Panc1 (cell line): ENCODE data around the gene PKMYT1. TPM values are rescaled to one million over a fixed set of nuclear protein-coding genes. Genes with fewer than 3 reads are reported as not detected.

Experiments used
- ATAC-seq: fragments of 200-7000 bp; cut with Tn5 transposase; 2 replicates; pipeline ENCODE4 v1.9.1; 2020; ENCODE audit warnings: mild to moderate bottlenecking, moderate library complexity
- BruUV-seq: library from RNA; stranded (reverse); fragments of 400-500 nt; replicated peaks from 2 replicates; lab custom pipeline; 2021; lab: Mats Ljungman, UMichigan
- CTCF ChIA-PET: fragments of 300-600 bp; sonication (Branson Sonifier 250); formaldehyde crosslinking; loops from one replicate; lab custom pipeline; 2022; ENCODE audit warnings: antibody characterized with exemption; lab: Charles Lee
- POLR2A ChIA-PET: fragments of 300-600 bp; sonication (Branson Sonifier 250); formaldehyde crosslinking; loops from one replicate; lab custom pipeline; 2022; ENCODE audit warnings: antibody characterized with exemption; lab: Charles Lee
- DNase-seq: peaks from one replicate; pipeline ENCODE4 v3.0.0-alpha.2; 2010; ENCODE audit warnings: low read depth, low spot score
- H3K27ac ChIP-seq: 2 replicates; pipeline ENCODE4 v1.5.1; 2011; ENCODE audit warnings: mild to moderate bottlenecking, low read length, inconsistent platforms
- H3K27me3 ChIP-seq: fragments of 200-500 bp; sonication (Bioruptor generic); 2 replicates; pipeline ENCODE4 v1.6.0; 2014; ENCODE audit warnings: low read length, inconsistent platforms; ENCODE audit not compliant: control insufficient read depth, insufficient read depth
- H3K36me3 ChIP-seq: fragments of 200-500 bp; sonication (Bioruptor generic); 2 replicates; pipeline ENCODE4 v1.5.1; 2014; ENCODE audit warnings: inconsistent platforms, mild to moderate bottlenecking, low read length, moderate library complexity; ENCODE audit not compliant: control insufficient read depth, insufficient read depth
- H3K4me1 ChIP-seq: 2 replicates; pipeline ENCODE4 v1.5.1; 2011; ENCODE audit warnings: inconsistent platforms, mild to moderate bottlenecking, low read length, moderate library complexity; ENCODE audit not compliant: control insufficient read depth, insufficient read depth
- H3K4me3 ChIP-seq, 2 experiments: 2 replicates each; pipeline ENCODE4 v1.5.1; 2011 to 2012; ENCODE audit warnings: low read depth in 2 of 2, low read length in 2 of 2, mild to moderate bottlenecking in 2 of 2, inconsistent platforms in 1 of 2, moderate library complexity in 1 of 2
- H3K9me3 ChIP-seq: fragments of 200-500 bp; sonication (Bioruptor generic); 2 replicates; pipeline ENCODE4 v1.5.1; 2014; ENCODE audit warnings: low read depth, mild to moderate bottlenecking, inconsistent platforms, low read length, moderate library complexity; ENCODE audit not compliant: control insufficient read depth, insufficient read depth
- POLR2AphosphoS5 ChIP-seq: IDR thresholded peaks from 2 replicates; pipeline ENCODE4 v1.6.1; 2012; ENCODE audit warnings: mild to moderate bottlenecking, low read depth, low read length, moderate library complexity
- SIN3A ChIP-seq: IDR thresholded peaks from 2 replicates; pipeline ENCODE4 v1.6.1; 2012; ENCODE audit warnings: low read depth, mild to moderate bottlenecking, low read length, moderate library complexity, borderline replicate concordance; ENCODE audit not compliant: insufficient read depth
- TCF7L2 ChIP-seq: IDR thresholded peaks from 2 replicates; pipeline ENCODE4 v1.6.1; 2011; ENCODE audit warnings: mild to moderate bottlenecking, low read depth, low read length, inconsistent platforms
- in situ Hi-C: cut with HindIII; loops from 2 replicates; pipeline ENCODE4 v1.10.0; 2016; ENCODE audit warnings: low sequenced_read_pairs, low pct_unique_long_range_greater_than_20kb
- intact Hi-C: fragments of 100-400 bp; cut with micrococcal nuclease; formaldehyde crosslinking; loops from one replicate; pipeline ENCODE4 v1.10.0; 2022; ENCODE audit not compliant: unreplicated experiment
- total RNA-seq: library from RNA; stranded (reverse); gene quantifications from one replicate; pipeline ENCODE4 v1.2.1, GENCODE V29; 2021; ENCODE audit not compliant: unreplicated experiment
- TF ChIP-seq, protein P1 (sequence below), 2 experiments: IDR thresholded peaks; 2 replicates each; pipeline ENCODE4 v1.6.1; 2011 to 2012; ENCODE audit warnings: low read depth in 2 of 2, control low read depth in 1 of 2, low read length in 1 of 2, mild to moderate bottlenecking in 1 of 2, moderate library complexity in 1 of 2; ENCODE audit not compliant: insufficient read depth in 1 of 2
- TF ChIP-seq, protein P2 (sequence below): fragments of 450-650 bp; IDR thresholded peaks from 2 replicates; pipeline ENCODE4 v1.5.1; 2017; ENCODE audit warnings: mild to moderate bottlenecking

PKMYT1 gene
- total RNA-seq, 1 experiment from 2014 or later: 105 TPM

DNA sequence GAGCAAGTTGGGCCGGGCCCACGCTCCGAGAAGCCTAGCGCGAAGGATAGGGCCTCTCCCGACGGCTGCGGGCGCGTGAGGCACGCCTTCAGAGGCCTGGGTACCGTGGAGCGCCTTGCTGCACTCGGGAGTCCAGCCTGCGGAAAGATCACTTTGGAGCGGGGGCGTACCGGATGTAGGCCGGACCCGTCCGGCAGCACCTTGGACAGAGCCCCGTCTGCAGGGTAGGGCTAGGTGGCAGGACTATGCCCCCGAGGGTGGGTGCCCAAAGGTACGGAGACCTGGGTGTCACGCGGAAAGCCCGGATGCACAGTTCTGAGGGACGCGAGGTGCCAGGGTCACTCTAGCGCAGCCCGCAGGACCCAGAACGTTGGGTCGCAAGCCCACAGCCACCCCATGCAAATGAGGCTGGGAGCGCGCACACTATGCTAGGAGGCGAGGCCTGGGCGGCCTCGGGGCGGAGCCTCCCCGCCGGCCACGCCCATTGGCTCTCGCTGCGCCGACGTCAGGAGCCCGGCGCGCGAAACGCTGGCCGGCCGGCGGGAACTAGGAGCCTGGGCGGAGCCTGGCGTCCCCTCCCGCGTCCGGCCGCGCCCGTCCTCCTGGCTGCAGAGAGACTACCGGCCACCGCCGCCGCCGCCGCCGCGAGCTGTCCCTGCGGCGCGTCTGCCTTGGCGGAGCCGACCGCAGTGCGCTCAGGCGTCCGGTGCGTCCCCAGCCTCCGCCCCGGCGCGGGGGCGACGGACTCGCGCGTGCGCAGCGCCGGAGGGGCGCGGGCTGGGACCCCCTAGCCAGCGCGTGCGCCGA, 11.3 kb downstream of the PKMYT1 start, which contains the start of gene PAQR4:
TSS of gene PAQR4 (plus strand) at position 611 of the 807 bp plus-strand sequence. CDS start 327 bp downstream, outside the sequence.
- DNase-seq: no peak
- in situ Hi-C loops (no loop called here), intact Hi-C loops (no loop called here)
- Histone ChIP-seq H3K4me1 (peaks cover 44% of the 10 kb centered on the region), H3K36me3 (no peaks in the 10 kb centered on the region), H3K27me3 (no peaks in the 10 kb centered on the region), H3K4me3 (peak within 1 kb of the TSS; percentile 69 to 70), H3K9me3 (no peaks in the 10 kb centered on the region), H3K27ac (peak within 1 kb of the TSS; percentile 85)
- ChIA-PET POLR2A (no interaction called here), CTCF (interaction anchor here (0.6 kb wide), 2 partner anchors 8 to 319 kb away, joined by 4 to 5 read pairs; no protein-coding TSS in a partner anchor)
- TF ChIP-seq POLR2AphosphoS5 (no peak; the same call in 1 of the 2 replicates), SIN3A (peak; percentile 87), TCF7L2 (0 out of 2 replicates have a peak, but pooled peaks have one; percentile 38)
- TF ChIP-seq, protein P1, sequence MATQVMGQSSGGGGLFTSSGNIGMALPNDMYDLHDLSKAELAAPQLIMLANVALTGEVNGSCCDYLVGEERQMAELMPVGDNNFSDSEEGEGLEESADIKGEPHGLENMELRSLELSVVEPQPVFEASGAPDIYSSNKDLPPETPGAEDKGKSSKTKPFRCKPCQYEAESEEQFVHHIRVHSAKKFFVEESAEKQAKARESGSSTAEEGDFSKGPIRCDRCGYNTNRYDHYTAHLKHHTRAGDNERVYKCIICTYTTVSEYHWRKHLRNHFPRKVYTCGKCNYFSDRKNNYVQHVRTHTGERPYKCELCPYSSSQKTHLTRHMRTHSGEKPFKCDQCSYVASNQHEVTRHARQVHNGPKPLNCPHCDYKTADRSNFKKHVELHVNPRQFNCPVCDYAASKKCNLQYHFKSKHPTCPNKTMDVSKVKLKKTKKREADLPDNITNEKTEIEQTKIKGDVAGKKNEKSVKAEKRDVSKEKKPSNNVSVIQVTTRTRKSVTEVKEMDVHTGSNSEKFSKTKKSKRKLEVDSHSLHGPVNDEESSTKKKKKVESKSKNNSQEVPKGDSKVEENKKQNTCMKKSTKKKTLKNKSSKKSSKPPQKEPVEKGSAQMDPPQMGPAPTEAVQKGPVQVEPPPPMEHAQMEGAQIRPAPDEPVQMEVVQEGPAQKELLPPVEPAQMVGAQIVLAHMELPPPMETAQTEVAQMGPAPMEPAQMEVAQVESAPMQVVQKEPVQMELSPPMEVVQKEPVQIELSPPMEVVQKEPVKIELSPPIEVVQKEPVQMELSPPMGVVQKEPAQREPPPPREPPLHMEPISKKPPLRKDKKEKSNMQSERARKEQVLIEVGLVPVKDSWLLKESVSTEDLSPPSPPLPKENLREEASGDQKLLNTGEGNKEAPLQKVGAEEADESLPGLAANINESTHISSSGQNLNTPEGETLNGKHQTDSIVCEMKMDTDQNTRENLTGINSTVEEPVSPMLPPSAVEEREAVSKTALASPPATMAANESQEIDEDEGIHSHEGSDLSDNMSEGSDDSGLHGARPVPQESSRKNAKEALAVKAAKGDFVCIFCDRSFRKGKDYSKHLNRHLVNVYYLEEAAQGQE (IDR thresholded peaks at IDR 0.05; ENCODE audit: insufficient read depth in 1 of 2, low read depth in 2 of 2, low read length in 1 of 2): peak; percentile 99 to 100
- TF ChIP-seq, protein P2, sequence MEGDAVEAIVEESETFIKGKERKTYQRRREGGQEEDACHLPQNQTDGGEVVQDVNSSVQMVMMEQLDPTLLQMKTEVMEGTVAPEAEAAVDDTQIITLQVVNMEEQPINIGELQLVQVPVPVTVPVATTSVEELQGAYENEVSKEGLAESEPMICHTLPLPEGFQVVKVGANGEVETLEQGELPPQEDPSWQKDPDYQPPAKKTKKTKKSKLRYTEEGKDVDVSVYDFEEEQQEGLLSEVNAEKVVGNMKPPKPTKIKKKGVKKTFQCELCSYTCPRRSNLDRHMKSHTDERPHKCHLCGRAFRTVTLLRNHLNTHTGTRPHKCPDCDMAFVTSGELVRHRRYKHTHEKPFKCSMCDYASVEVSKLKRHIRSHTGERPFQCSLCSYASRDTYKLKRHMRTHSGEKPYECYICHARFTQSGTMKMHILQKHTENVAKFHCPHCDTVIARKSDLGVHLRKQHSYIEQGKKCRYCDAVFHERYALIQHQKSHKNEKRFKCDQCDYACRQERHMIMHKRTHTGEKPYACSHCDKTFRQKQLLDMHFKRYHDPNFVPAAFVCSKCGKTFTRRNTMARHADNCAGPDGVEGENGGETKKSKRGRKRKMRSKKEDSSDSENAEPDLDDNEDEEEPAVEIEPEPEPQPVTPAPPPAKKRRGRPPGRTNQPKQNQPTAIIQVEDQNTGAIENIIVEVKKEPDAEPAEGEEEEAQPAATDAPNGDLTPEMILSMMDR: no peak
- peak; percentile 73 for ATAC-seq
- BruUV-seq: no TSS peak

DNA sequence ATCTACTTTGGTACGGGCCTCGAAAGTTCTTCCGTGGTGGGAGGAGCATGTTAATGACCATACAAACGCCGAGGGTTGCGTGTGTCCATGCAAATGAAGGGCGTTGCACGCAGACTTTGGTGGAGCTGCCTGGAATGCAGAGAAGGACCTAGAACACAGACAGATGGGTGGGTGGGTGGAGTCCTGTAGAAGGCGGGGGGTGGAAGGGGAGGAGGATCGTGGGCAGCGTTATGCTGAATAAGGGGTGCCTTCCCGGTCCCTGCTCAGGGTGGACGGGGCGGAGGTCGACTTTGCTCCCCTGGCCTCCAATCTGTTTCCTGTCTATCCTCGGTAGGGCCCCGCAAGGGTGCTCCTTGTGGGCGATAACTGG, 11.9 kb downstream of the PKMYT1 start:
- in situ Hi-C loops: no loop called here
- no peak for ATAC-seq
- no TSS peak for BruUV-seq
- POLR2A ChIA-PET: no interaction called here
- H3K9me3 ChIP-seq: no peaks in the 10 kb centered on the region
- intact Hi-C loops: no loop called here
- H3K4me1 ChIP-seq: peaks cover 38% of the 10 kb centered on the region
- peak overlapping the region; percentile 69 to 70 for H3K4me3 ChIP-seq
- H3K27ac ChIP-seq: peak overlapping the region; percentile 40; the same call in 1 of the 2 replicates
- TF ChIP-seq TCF7L2 (no peak), SIN3A (no peak), POLR2AphosphoS5 (no peak)
- TF ChIP-seq, protein P2: no peak
- TF ChIP-seq, protein P1 (IDR thresholded peaks at IDR 0.05; ENCODE audit: insufficient read depth in 1 of 2, low read depth in 2 of 2, low read length in 1 of 2): no peak
- no peak for DNase-seq
- H3K27me3 ChIP-seq: no peaks in the 10 kb centered on the region
- CTCF ChIA-PET: no interaction called here
- H3K36me3 ChIP-seq: no peaks in the 10 kb centered on the region; the same call in 1 of the 2 replicates
